Activated CD4-positive, alpha-beta memory T cell treated with anti-CD3 and anti-CD28 coated beads, Interleukin-2, amount 10 ng/mL, durations not matched to agents 7 days and 5 days (primary cell): Measurements from ENCODE around the gene BLACAT1. TPM values are rescaled to one million over a fixed set of nuclear protein-coding genes. Genes with fewer than 3 reads are reported as not detected.
A peak's percentile ranks its signal among the peaks of the same experiment; 100 is the strongest.
"Not testable (repeated sequence)": the region's sequence is repeated elsewhere in the genome, so short reads cannot be mapped to it uniquely, and the experiment has no call there.

Experiments
- CTCF ChIA-PET: fragments of 350-600 bp; sonication (Branson Sonifier 250); formaldehyde crosslinking; loops from one replicate; lab custom pipeline; 2021; ENCODE audit warnings: antibody characterized with exemption, inconsistent platforms; lab: Charles Lee
- POLR2A ChIA-PET: fragments of 350-600 bp; sonication (Branson Sonifier 250); formaldehyde crosslinking; loops from one replicate; lab custom pipeline; 2021; ENCODE audit warnings: antibody characterized with exemption; lab: Charles Lee
- DNase-seq: peaks from one replicate; pipeline ENCODE4 v3.0.0-alpha.2; 2020
- H3K27ac Mint-ChIP-seq: one replicate; pipeline ENCODE4 v1.8.0; 2021; ENCODE audit warnings: mild to moderate bottlenecking, mixed read lengths
- H3K27me3 Mint-ChIP-seq: one replicate; pipeline ENCODE4 v1.8.0; 2021; ENCODE audit warnings: mixed read lengths
- H3K36me3 Mint-ChIP-seq: one replicate; pipeline ENCODE4 v1.8.0; 2021; ENCODE audit warnings: low read depth, mixed read lengths
- H3K4me1 Mint-ChIP-seq: one replicate; pipeline ENCODE4 v1.8.0; 2021; ENCODE audit warnings: mixed read lengths
- H3K4me3 Mint-ChIP-seq: one replicate; pipeline ENCODE4 v1.8.0; 2021; ENCODE audit warnings: mild to moderate bottlenecking, mixed read lengths
- H3K9me3 Mint-ChIP-seq: one replicate; pipeline ENCODE4 v1.8.0; 2021; ENCODE audit warnings: mixed read lengths
- total RNA-seq, 2 experiments: library from RNA; stranded (reverse); gene quantifications; one replicate each; pipeline ENCODE4 v1.2.3, GENCODE V29; 2021

BLACAT1 gene
- total RNA-seq, 2 experiments from 2014 or later: 0.55 to 0.65 TPM

DNA sequence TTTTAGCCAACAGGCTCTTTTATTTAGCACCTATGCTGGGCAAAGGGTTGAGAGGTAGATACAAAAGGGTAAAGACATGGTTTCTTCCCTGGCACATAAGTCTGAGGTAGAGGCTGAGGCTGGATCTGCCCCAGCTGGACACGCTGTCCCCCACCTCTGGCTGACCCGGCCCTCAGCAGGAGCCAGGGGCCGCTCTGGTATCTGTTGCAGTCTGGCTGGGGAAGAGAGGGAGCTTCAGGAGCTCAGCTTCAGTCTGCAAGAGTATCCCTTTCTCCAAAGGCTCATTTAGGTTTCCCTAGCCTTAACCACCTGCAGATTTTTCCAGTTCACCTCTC lies 14.2 kb downstream of the BLACAT1 start:
- H3K27ac Mint-ChIP-seq: peak overlapping the region; percentile 88

DNA sequence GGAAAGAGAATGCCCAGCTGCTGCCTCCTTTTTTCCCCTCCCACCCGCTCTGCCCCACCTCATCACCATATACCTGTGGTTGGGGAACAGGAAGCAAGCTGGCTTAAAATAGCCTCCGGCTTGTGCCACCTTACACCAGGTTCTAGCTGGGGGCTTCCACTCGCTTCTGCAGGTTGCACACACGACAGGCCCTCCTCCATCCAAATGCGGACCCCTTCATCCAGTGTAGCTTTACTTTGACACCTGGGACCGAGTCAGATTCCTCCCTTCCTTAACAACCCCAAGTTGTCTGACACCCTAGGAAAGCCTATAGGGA lies 14.6 kb downstream of the BLACAT1 start:
- Mint-ChIP-seq H3K27me3 (no peaks in the 10 kb centered on the region), H3K4me3 (peak overlapping the region; percentile 72), H3K36me3 (no peaks in the 10 kb centered on the region), H3K9me3 (no peaks in the 10 kb centered on the region), H3K4me1 (peaks cover 26% of the 10 kb centered on the region), H3K27ac (peak overlapping the region; percentile 88)
- ChIA-PET POLR2A (interaction anchor here (0.6 to 2.0 kb wide), 10 partner anchors 10 to 191 kb away, joined by 3 to 12 read pairs (median 4); partner anchors contain the start of genes ELK4 and NUAK2), CTCF (interaction anchor here (0.9 to 3.2 kb wide), 12 partner anchors 8 to 380 kb away, joined by 3 to 30 read pairs (median 5); no protein-coding TSS in a partner anchor)
- DNase-seq: no peak

More for the DNA sequence above, 14.2 kb downstream of the BLACAT1 start:
- Mint-ChIP-seq H3K36me3 (no peaks in the 10 kb centered on the region), H3K4me3 (no peak overlapping the region), H3K27me3 (no peaks in the 10 kb centered on the region), H3K9me3 (no peaks in the 10 kb centered on the region), H3K4me1 (peaks cover 26% of the 10 kb centered on the region)
- ChIA-PET POLR2A (interaction anchor here (0.6 to 2.0 kb wide), 7 partner anchors 11 to 191 kb away, joined by 3 to 12 read pairs (median 5); partner anchors contain the start of genes ELK4 and NUAK2), CTCF (interaction anchor here (1.0 to 3.2 kb wide), 11 partner anchors 8 to 168 kb away, joined by 3 to 30 read pairs (median 5); no protein-coding TSS in a partner anchor)
- no peak for DNase-seq

DNA sequence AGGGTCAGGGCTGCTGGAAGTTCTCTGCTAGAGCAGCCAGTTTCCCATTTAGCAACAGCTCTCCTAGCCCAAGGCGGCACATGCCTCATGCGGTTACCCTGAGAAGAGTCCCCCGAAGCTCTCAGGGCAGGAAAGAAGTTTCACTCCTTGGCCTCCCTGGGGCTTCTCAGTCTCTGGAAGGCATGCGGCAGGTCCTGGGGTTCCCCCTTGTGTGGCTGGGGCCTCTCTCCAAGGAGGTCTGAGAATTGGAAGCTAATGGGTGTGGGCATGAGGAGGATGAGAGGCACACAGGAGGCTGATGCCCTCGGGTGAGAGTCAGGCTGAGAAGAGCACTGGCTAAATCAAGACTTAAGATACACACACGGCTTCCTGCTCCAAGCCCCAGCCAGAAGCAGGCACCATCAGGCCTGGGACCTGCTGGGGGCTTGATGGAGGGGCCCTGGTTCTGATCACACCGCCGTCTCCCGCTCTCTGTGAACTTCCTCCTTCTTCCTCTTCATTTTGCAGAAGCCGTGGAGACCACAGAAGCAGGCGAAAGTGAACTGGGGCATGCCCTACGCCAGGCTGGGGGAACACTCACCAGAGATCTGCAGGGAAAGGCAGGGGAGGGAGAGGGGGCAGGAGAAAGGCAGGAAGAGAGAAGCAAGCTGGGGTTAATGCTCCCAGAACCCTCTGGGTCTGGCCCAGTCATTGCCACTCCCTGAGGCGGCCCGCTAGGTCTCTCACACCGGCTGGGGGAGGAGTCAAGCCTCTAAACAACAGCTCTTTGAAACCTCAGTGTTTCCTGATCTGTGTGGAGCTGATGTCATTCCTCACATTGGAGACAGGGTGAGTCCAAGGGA lies 15.1 kb downstream of the BLACAT1 start:
- H3K4me1 Mint-ChIP-seq: peaks cover 26% of the 10 kb centered on the region
- no peaks in the 10 kb centered on the region for H3K36me3 Mint-ChIP-seq
- H3K4me3 Mint-ChIP-seq: peak overlapping the region; percentile 72
- POLR2A ChIA-PET: interaction anchor here (0.6 to 2.0 kb wide), 12 partner anchors 10 to 191 kb away, joined by 3 to 12 read pairs (median 4); partner anchors contain the start of genes ELK4 and NUAK2
- H3K9me3 Mint-ChIP-seq: no peaks in the 10 kb centered on the region
- no peaks in the 10 kb centered on the region for H3K27me3 Mint-ChIP-seq
- peak; percentile 83 for DNase-seq
- peak overlapping the region; percentile 88 for H3K27ac Mint-ChIP-seq
- CTCF ChIA-PET: interaction anchor here (0.5 to 3.2 kb wide), 15 partner anchors 9 to 379 kb away, joined by 3 to 30 read pairs (median 4); no protein-coding TSS in a partner anchor

DNA sequence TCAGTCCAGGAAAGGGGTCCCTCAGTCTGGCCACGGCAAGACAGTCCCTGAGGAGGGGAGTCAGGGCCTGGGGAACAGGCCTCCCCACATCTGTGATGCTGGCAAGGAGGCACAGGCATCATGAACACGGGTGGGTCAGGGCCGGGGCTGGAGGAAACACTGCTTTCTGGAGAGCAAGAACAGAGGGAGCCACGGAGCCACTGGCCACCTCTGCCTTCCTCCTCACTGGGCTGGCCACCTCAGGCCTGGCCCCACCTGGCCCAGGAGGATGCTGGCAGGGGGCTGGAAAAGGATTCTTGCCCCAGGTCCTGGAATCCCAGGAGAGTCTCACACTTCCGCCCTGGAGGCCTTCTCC lies 15.7 kb downstream of the BLACAT1 start:
- peaks cover 2% of the 10 kb centered on the region for H3K27me3 Mint-ChIP-seq
- ChIA-PET CTCF (interaction anchor here (1.1 to 3.2 kb wide), 5 partner anchors 9 to 152 kb away, joined by 3 to 30 read pairs (median 6); no protein-coding TSS in a partner anchor), POLR2A (interaction anchor here (0.7 to 2.0 kb wide), 5 partner anchors 14 to 155 kb away, joined by 3 to 12 read pairs (median 4); partner anchors contain the start of gene NUAK2)
- no peaks in the 10 kb centered on the region for H3K36me3 Mint-ChIP-seq
- peaks cover 26% of the 10 kb centered on the region for H3K4me1 Mint-ChIP-seq
- DNase-seq: no peak
- peak overlapping the region; percentile 88 for H3K27ac Mint-ChIP-seq
- peak overlapping the region; percentile 72 for H3K4me3 Mint-ChIP-seq
- H3K9me3 Mint-ChIP-seq: no peaks in the 10 kb centered on the region

DNA sequence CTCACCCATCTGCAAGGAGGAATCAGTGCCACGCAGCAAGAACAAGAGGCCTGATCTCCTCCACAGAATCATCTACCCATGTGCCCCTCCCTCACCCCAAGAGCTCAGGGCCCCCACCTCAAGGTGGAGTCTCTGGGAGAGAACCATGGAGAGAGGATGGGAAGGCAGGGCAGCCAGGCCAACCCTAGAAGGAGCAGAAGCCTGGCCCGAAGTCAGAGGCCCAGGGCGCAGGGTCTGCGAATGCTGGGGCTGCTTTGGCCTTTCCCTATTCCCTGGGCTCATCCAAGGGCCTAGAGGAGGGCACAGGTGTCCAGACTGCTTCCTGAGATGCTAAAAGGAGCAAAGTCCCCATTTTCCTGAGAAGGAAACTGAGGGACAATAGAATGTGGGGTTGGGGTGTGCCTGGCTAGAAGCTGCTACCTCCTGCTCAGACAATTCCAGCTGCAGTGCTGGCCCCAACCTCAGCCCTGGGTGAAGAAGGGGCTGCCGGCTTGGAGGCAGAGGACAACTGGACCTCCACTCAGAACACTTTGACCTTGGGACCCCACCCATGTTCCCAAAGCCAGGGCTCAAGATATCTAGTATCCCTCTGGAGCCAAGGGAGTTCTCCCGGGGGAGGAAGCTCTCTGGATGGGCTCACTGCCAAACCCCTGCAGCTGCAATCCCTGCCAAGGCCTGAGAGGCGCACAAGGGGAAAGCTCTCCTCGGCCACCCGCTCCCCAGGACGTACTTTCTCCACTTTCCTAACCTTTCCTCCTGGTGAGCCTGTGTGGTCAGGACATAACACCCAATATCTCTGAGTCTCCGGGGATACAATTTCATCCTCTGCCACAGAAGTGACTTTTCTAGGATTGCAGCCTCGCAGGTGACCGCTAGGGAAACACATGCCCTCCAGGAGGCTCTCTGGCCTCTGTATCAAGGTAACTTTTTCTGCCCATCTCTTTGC lies 17.4 kb downstream of the BLACAT1 start:
- Mint-ChIP-seq H3K27ac (no peak overlapping the region), H3K27me3 (peaks cover 8% of the 10 kb centered on the region), H3K4me3 (no peak overlapping the region), H3K9me3 (no peaks in the 10 kb centered on the region), H3K36me3 (no peaks in the 10 kb centered on the region), H3K4me1 (peaks cover 26% of the 10 kb centered on the region)
- ChIA-PET POLR2A (no interaction called here), CTCF (no interaction called here)
- DNase-seq: no peak

DNA sequence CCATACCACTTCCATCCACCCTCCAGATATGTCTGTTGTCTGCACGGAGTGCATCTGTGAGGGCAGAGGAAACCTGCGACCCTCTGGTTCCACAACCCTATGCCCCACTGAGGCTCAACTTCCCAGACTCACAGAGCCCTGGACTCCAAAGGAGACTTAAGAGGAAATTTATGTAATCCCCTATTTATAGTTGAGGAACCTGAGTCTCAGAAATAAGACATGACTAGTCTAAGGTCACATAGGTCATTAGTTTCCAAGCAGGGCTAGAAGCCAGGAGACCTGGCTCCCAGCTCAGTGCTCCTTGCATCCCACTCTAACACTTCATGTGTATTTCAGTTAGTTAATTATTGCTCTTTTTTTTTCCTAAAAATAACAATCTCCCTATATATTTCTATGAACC lies 18.3 kb downstream of the BLACAT1 start:
- Mint-ChIP-seq H3K9me3 (no peaks in the 10 kb centered on the region), H3K27me3 (peaks cover 8% of the 10 kb centered on the region), H3K4me1 (peaks cover 26% of the 10 kb centered on the region), H3K27ac (no peak overlapping the region), H3K4me3 (no peak overlapping the region), H3K36me3 (no peaks in the 10 kb centered on the region)
- ChIA-PET CTCF (interaction anchor here (0.8 kb wide), 1 partner anchor 48 kb away, joined by 3 read pairs; no protein-coding TSS in a partner anchor), POLR2A (no interaction called here)
- no peak for DNase-seq

DNA sequence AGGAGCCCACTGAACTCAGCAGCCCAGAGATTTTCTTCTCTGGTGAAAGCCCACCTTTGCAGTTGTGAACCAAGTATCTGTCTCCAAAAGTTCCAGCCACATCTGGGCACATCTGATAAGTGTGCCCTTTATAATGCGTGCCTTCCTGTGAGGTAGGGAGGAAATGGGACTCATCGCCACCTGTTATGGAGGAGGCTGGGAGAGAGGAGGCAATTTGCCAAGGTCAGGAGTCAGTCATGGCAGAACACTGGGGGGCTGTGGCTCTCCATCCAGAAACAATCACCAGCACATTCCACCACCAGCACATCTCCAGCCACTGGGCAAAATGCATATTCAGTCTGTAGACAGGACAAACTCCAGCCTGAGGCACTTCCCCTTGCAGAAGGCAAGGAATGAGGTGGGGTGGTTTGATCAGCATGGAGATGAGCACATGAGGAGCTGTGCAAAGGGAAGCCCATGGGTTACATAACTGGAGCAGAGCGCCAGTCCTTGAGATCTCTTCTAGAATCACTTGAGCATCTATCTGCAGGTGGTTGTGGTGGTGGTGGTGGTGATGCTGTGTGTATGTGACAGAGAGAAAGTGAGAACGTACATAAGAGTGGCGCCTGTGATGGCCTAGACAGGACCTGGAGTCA lies 19.0 kb downstream of the BLACAT1 start:
- no peak overlapping the region for H3K27ac Mint-ChIP-seq
- no peak for DNase-seq
- H3K27me3 Mint-ChIP-seq: peaks cover 13% of the 10 kb centered on the region
- H3K4me3 Mint-ChIP-seq: no peak overlapping the region
- POLR2A ChIA-PET: no interaction called here
- no peaks in the 10 kb centered on the region for H3K9me3 Mint-ChIP-seq
- H3K4me1 Mint-ChIP-seq: peaks cover 24% of the 10 kb centered on the region
- CTCF ChIA-PET: interaction anchor here (0.8 kb wide), 1 partner anchor 49 kb away, joined by 3 read pairs; no protein-coding TSS in a partner anchor
- no peaks in the 10 kb centered on the region for H3K36me3 Mint-ChIP-seq

DNA sequence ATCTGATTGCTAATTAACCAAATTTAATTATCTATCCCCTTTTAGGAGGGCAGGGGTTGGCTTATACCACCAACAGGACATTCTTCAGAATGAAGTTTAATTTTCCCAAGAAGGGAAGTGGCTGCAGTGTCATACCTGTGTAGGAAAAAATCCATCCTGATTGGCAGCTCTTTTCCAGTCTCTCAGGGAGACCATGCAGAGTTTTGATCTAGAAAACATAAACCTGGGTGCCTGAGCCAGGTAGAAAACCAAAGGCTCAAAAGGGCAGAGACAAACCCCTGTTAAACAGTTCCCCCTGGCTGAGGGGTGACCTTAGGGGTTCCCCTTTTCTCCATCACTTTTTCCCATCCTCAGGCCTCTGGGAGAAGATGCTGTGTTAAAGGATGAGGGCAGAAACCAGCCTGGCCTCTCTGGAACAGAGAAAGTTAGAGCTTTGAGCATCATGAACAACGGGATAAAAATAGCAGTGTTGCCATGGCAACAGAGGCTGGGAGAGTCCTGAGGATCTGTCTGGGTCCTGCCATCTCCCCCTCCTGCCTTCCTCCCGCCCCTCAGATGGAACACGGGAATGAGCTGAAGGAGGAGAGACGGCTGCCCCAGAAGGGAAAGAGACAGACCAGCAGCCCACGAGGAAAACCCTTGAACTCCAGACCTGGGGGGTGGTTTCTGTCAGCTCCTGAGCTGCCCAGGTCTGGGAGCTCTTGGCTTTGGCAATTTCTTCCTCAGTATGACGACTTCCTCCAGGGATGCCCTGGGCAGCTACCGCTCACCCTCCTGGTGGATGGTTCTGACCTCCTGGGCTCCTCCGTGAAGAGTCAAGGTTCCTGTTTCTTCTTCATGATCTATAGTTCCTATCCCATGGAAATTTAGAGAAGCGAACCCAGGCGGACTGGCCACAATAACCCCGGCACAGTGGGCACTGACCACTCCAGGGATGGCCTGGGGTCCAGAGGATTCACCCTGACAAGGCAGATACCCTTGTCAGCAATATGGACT lies 20.0 kb downstream of the BLACAT1 start:
- H3K36me3 Mint-ChIP-seq: no peaks in the 10 kb centered on the region
- ChIA-PET CTCF (no interaction called here), POLR2A (no interaction called here)
- H3K27ac Mint-ChIP-seq: no peak overlapping the region
- peaks cover 18% of the 10 kb centered on the region for H3K4me1 Mint-ChIP-seq
- H3K9me3 Mint-ChIP-seq: no peaks in the 10 kb centered on the region
- no peak overlapping the region for H3K4me3 Mint-ChIP-seq
- DNase-seq: no peak
- peaks cover 14% of the 10 kb centered on the region for H3K27me3 Mint-ChIP-seq

DNA sequence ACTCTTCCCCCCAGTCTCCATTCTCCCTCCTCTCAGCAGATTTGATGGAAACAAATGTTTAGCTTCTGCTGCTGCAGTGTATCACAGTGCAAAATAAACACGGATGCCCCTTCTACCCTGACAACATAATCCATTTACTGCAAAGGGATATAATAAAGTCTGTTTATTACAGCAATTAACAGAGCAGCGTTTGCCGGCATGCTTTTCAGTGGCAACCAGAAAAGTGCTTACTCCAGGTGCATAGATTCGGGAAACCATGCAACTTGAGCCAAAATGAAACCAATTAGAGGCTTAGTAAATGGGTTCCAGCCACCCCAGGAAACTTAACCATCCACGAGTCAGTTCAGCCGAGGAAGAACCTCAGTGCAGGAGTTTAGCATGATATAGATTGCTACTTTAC lies 21.1 kb downstream of the BLACAT1 start:
- Mint-ChIP-seq H3K27ac (no peak overlapping the region), H3K4me3 (no peak overlapping the region), H3K9me3 (no peaks in the 10 kb centered on the region), H3K4me1 (peaks cover 13% of the 10 kb centered on the region), H3K27me3 (peaks cover 16% of the 10 kb centered on the region), H3K36me3 (no peaks in the 10 kb centered on the region)
- POLR2A ChIA-PET: no interaction called here
- CTCF ChIA-PET: interaction anchor here (1.4 kb wide), 1 partner anchor 51 kb away, joined by 5 read pairs; no protein-coding TSS in a partner anchor
- no peak for DNase-seq

DNA sequence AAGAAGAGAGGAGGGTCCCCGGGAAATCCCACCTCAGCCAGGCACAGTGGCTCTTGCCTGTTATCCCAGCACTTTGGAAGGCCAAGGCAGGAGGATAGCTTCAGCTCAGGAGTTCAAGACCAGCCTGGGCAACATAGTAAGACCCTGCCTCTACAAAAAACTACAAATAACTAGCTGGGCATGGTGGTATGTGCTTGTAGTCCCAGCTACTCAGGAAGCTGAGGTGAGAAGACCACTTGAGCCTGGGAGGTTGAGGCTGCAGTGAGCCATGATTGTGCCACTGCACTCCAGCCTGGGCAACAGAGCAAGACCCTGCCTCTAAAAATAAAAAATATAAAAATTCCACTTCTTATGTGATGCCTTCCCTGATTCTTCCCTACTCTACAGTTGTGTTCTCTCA lies 23.2 kb downstream of the BLACAT1 start:
- CTCF ChIA-PET: interaction anchor here (1.0 to 4.2 kb wide), 2 partner anchors 36 to 96 kb away, joined by 3 to 35 read pairs; no protein-coding TSS in a partner anchor
- Mint-ChIP-seq H3K4me1 (peaks cover 10% of the 10 kb centered on the region), H3K27me3 (peaks cover 21% of the 10 kb centered on the region)
- H3K9me3 Mint-ChIP-seq, POLR2A ChIA-PET, H3K4me3 Mint-ChIP-seq, H3K27ac Mint-ChIP-seq, H3K36me3 Mint-ChIP-seq, DNase-seq: not testable (repeated sequence)

DNA sequence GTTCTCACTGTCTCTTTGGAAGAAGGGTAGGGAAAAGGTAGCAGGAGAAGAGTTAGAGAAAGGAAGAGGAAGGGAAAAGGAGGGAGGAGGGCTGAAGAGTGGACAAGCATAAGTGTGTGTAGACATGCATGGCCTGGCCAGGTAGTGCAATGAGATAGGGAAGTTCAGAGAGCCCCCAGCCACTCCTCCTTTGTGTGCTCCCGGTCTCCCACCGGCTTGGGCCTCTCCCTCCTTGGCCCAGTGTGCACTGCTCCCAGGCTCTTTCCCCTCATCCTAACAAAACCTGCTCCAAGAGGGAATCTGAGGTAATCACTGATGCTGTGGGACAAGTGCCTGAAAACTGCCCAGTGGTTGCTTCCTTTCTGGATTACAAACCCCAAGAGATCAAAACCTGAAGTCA lies 23.7 kb downstream of the BLACAT1 start:
- Mint-ChIP-seq H3K27me3 (peaks cover 21% of the 10 kb centered on the region), H3K27ac (no peak overlapping the region), H3K4me1 (peaks cover 10% of the 10 kb centered on the region), H3K9me3 (no peaks in the 10 kb centered on the region), H3K4me3 (no peak overlapping the region), H3K36me3 (no peaks in the 10 kb centered on the region)
- DNase-seq: no peak
- CTCF ChIA-PET: interaction anchor here (1.0 to 4.2 kb wide), 7 partner anchors 9 to 95 kb away, joined by 3 to 35 read pairs (median 13); partner anchors contain the start of gene LEMD1
- POLR2A ChIA-PET: interaction anchor here (2.4 kb wide), 1 partner anchor 9 kb away, joined by 12 read pairs; no protein-coding TSS in a partner anchor
